Stomach (tissue), 4 donors: ENCODE results near the gene SPAG16.
"Not testable (repeated sequence)": the region's sequence is repeated elsewhere in the genome, so short reads cannot be mapped to it uniquely, and the experiment has no call there.

ENCODE experiments used
- POLR2AphosphoS5 ChIP-seq, 3 donors: sonication (generic); formaldehyde crosslinking; IDR thresholded peaks; one replicate each; pipeline ENCODE4 v1.6.1; 2016; ENCODE audit warnings: antibody characterized with exemption in 3 of 3
- TF ChIP-seq, protein P1 (sequence below), 7 experiments: fragments of 450-650 bp in 4 of 7; fragments of 200-600 bp in 3 of 7; sonication (generic) in 3 of 7; IDR thresholded peaks; one replicate each; pipeline ENCODE4 v1.5.1; 2016 to 2019; ENCODE audit warnings: antibody characterized with exemption in 7 of 7, control low read depth in 2 of 7, mild to moderate bottlenecking in 1 of 7

GRCh38 chr2:213277134-213277533 is 7.1 kb upstream of the SPAG16 start:
- not testable (repeated sequence) for TF ChIP-seq POLR2AphosphoS5 (IDR thresholded peaks at IDR 0.05)
- TF ChIP-seq, protein P1, sequence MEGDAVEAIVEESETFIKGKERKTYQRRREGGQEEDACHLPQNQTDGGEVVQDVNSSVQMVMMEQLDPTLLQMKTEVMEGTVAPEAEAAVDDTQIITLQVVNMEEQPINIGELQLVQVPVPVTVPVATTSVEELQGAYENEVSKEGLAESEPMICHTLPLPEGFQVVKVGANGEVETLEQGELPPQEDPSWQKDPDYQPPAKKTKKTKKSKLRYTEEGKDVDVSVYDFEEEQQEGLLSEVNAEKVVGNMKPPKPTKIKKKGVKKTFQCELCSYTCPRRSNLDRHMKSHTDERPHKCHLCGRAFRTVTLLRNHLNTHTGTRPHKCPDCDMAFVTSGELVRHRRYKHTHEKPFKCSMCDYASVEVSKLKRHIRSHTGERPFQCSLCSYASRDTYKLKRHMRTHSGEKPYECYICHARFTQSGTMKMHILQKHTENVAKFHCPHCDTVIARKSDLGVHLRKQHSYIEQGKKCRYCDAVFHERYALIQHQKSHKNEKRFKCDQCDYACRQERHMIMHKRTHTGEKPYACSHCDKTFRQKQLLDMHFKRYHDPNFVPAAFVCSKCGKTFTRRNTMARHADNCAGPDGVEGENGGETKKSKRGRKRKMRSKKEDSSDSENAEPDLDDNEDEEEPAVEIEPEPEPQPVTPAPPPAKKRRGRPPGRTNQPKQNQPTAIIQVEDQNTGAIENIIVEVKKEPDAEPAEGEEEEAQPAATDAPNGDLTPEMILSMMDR (IDR thresholded peaks at IDR 0.05), result not testable (repeated sequence)
